Activated naive CD4-positive, alpha-beta T cell treated with anti-CD3 and anti-CD28 coated beads for 36 hours (primary cell): ENCODE data around the gene LIMS1. TPM values are rescaled to one million over a fixed set of nuclear protein-coding genes. Genes with fewer than 3 reads are reported as not detected.

ENCODE experiments used
- CTCF ChIA-PET: fragments of 350-600 bp; sonication (Branson Sonifier 250); formaldehyde crosslinking; loops from one replicate; lab custom pipeline; 2021; ENCODE audit warnings: antibody characterized with exemption; lab: Charles Lee
- DNase-seq: peaks from one replicate; pipeline ENCODE4 v3.0.0-alpha.2; 2020
- H3K27ac Mint-ChIP-seq: one replicate; pipeline ENCODE4 v1.8.0; 2021; ENCODE audit warnings: mild to moderate bottlenecking, mixed read lengths
- H3K27me3 Mint-ChIP-seq: one replicate; pipeline ENCODE4 v1.8.0; 2021; ENCODE audit warnings: low read depth, mixed read lengths
- H3K36me3 Mint-ChIP-seq: one replicate; pipeline ENCODE4 v1.8.0; 2021; ENCODE audit warnings: low read depth, mixed read lengths
- H3K4me1 Mint-ChIP-seq: one replicate; pipeline ENCODE4 v1.8.0; 2021; ENCODE audit warnings: low read depth, mixed read lengths
- H3K4me3 Mint-ChIP-seq: one replicate; pipeline ENCODE4 v1.8.0; 2021; ENCODE audit warnings: mild to moderate bottlenecking, moderate library complexity, mixed read lengths
- H3K9me3 Mint-ChIP-seq: one replicate; pipeline ENCODE4 v1.8.0; 2021; ENCODE audit warnings: mixed read lengths
- intact Hi-C: fragments of 100-400 bp; cut with micrococcal nuclease; formaldehyde crosslinking; loops from one replicate; pipeline ENCODE4 v1.15.1; 2023
- total RNA-seq, 2 experiments: library from RNA; stranded (reverse); gene quantifications; one replicate each; pipeline ENCODE4 v1.2.3, GENCODE V29; 2021

The LIMS1 gene
- total RNA-seq, 2 experiments from 2014 or later: 43.8 to 47.1 TPM

DNA sequence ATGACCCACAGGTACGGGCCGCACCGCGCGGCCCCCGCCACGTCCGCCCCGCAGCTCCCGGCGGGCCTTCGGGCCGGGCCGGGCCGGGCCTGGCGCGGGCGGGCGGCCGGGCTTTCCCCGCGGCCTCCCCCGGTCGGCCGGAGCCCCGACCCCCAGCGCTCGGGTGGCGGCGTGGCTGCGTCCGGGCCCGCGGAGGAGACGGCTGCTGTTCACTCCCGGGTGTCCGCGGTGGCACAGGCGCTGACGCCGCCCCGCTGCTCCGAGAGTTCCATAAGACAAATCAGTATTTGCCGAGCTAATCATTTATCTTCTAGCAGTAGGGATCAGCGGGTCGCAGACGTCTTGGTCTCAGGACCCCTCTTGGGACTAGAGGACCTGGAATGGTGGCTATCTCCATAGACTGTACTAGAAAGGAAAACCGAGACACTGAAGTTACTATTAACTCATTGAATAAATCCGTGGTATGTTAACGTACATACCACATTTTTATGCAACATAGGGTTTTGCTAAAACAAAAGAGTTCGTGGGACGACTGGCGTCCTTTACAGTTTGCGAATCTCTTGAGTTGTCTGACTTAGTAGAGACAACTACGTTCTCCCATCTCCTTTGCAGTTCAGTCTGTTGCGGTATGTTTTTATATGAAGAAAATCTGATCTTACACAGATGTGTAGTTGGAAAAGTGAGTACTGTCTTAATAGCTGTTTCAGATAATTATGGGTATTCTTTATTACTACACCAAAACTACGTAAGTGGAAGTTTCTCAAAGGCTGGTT is 500 bp downstream of the LIMS1 start:
- CTCF ChIA-PET: interaction anchor here (0.6 to 0.9 kb wide), 3 partner anchors 36 to 471 kb away, joined by 3 read pairs; no protein-coding TSS in a partner anchor
- Mint-ChIP-seq H3K27ac (peak overlapping the region; percentile 81), H3K4me1 (peaks cover 31% of the 10 kb centered on the region), H3K4me3 (peak overlapping the region; percentile 96), H3K9me3 (no peaks in the 10 kb centered on the region), H3K36me3 (no peaks in the 10 kb centered on the region), H3K27me3 (no peaks in the 10 kb centered on the region)
- intact Hi-C loops: loop anchor here (1.0 to 10.0 kb wide), 9 partner anchors 42 to 498 kb away; partner anchors contain the start of genes EDAR, GCC2 and RANBP2
- peak; percentile 37 for DNase-seq

GRCh38 chr2:108535357-108535631 is 1.0 kb downstream of the LIMS1 start:
- peak overlapping the region; percentile 89 for H3K4me3 Mint-ChIP-seq
- H3K9me3 Mint-ChIP-seq: no peaks in the 10 kb centered on the region
- H3K27ac Mint-ChIP-seq: no peak overlapping the region
- H3K27me3 Mint-ChIP-seq: no peaks in the 10 kb centered on the region
- peaks cover 28% of the 10 kb centered on the region for H3K4me1 Mint-ChIP-seq
- DNase-seq: no peak
- CTCF ChIA-PET: interaction anchor here (0.9 kb wide), 2 partner anchors 35 to 101 kb away, joined by 3 read pairs; no protein-coding TSS in a partner anchor
- H3K36me3 Mint-ChIP-seq: no peaks in the 10 kb centered on the region
- intact Hi-C loops: loop anchor here (1.0 to 10.0 kb wide), 4 partner anchors 42 to 450 kb away; partner anchors contain the start of gene EDAR

DNA sequence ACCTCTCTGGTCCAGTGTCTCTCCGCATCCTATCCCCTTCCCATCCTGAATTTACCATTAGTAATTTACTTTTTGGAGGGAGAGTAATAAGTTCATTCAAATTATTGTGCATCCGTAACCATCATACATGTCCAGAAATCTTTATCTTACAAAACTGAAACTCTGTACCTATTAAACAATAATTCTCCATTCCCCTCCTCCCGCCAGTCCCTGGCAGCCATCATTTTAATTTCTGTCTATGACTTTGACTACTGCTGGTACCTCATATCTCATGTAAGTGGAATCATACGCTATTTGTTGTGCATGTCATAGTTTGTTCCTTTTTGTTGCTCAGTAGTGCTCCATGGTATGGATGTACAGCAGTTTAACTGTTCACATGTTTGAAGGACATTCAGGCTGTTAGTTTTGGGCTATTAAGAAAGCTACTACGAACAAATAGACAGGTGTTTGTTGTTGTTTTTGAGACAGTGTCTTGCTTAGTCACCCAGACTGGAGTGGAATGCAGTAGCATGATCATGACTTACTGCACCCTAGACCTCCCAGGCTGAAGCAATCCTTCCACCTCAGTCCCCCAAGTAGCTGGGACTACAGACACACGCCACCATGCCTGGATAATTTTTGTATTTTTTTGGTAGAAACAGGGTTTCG is 2.0 kb downstream of the LIMS1 start:
- intact Hi-C loops: loop anchor here (10.0 kb wide), 1 partner anchor 449 kb away; the partner anchor contains the start of gene EDAR
- Mint-ChIP-seq H3K27ac (no peak overlapping the region), H3K36me3 (no peaks in the 10 kb centered on the region), H3K27me3 (no peaks in the 10 kb centered on the region), H3K4me1 (peaks cover 23% of the 10 kb centered on the region), H3K9me3 (no peaks in the 10 kb centered on the region), H3K4me3 (peak overlapping the region; percentile 9)
- CTCF ChIA-PET: interaction anchor here (0.9 kb wide), 1 partner anchor 100 kb away, joined by 3 read pairs; no protein-coding TSS in a partner anchor
- DNase-seq: no peak

GRCh38 chr2:108536911-108537310 is 2.6 kb downstream of the LIMS1 start:
- no peak for DNase-seq
- Mint-ChIP-seq H3K27ac (no peak overlapping the region), H3K4me1 (peaks cover 23% of the 10 kb centered on the region), H3K27me3 (no peaks in the 10 kb centered on the region), H3K4me3 (no peak overlapping the region), H3K9me3 (no peaks in the 10 kb centered on the region), H3K36me3 (no peaks in the 10 kb centered on the region)
- intact Hi-C loops: loop anchor here (10.0 kb wide), 1 partner anchor 448 kb away; the partner anchor contains the start of gene EDAR
- CTCF ChIA-PET: no interaction called here

DNA sequence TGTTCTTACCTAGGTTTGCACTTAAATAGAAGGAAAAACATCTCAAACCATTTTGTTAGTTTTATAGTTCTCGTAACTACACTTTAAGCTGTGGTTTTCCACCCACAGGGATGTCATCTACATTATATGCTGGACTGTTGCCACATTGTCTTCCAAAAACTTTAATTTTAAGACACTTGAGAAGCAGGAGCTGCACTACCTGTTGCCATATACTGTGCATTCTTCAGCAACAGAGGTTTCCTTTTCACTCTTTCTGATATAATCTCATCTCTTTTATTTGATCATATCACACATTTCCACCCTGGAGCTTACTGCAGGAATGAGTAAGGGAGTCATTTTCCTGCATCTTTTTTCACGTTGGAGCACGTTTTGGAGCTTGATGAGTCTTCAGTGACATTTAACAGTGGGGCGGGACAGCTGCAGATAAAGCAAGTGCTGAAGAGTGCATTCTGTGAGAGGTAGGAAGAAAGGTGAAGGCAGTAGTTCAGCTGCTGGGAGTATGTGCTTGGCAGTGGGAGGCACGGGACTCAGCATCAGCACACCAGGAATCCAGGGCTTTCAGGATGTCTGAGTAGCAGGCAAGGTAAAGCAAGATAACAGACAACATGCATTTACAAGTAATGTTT is 3.8 kb downstream of the LIMS1 start:
- Mint-ChIP-seq H3K9me3 (no peaks in the 10 kb centered on the region), H3K4me3 (no peak overlapping the region), H3K36me3 (peaks cover 3% of the 10 kb centered on the region), H3K27ac (no peak overlapping the region), H3K27me3 (no peaks in the 10 kb centered on the region), H3K4me1 (peaks cover 23% of the 10 kb centered on the region)
- CTCF ChIA-PET: no interaction called here
- intact Hi-C loops: loop anchor here (10.0 kb wide), 1 partner anchor 447 kb away; the partner anchor contains the start of gene EDAR
- DNase-seq: no peak

GRCh38 chr2:108541451-108541850 is 7.2 kb downstream of the LIMS1 start:
- H3K27ac Mint-ChIP-seq: no peak overlapping the region
- no peak overlapping the region for H3K4me3 Mint-ChIP-seq
- CTCF ChIA-PET: interaction anchor here (0.6 to 0.9 kb wide), 2 partner anchors 43 to 144 kb away, joined by 3 read pairs; no protein-coding TSS in a partner anchor
- intact Hi-C loops: no loop called here
- H3K9me3 Mint-ChIP-seq: no peaks in the 10 kb centered on the region
- peaks cover 3% of the 10 kb centered on the region for H3K36me3 Mint-ChIP-seq
- H3K4me1 Mint-ChIP-seq: peaks cover 12% of the 10 kb centered on the region
- DNase-seq: no peak
- no peaks in the 10 kb centered on the region for H3K27me3 Mint-ChIP-seq

- Mint-ChIP-seq H3K36me3 (peaks cover 3% of the 10 kb centered on the region), H3K27ac (no peak overlapping the region), H3K4me1 (peaks cover 8% of the 10 kb centered on the region), H3K4me3 (no peak overlapping the region), H3K27me3 (no peaks in the 10 kb centered on the region), H3K9me3 (no peaks in the 10 kb centered on the region)
- intact Hi-C loops: no loop called here
- CTCF ChIA-PET: interaction anchor here (0.9 kb wide), 1 partner anchor 42 kb away, joined by 3 read pairs; no protein-coding TSS in a partner anchor
- DNase-seq: no peak
Observed at GRCh38 chr2:108542071-108542470, 7.8 kb downstream of the LIMS1 start.

- intact Hi-C loops: no loop called here
- no peaks in the 10 kb centered on the region for H3K9me3 Mint-ChIP-seq
- peaks cover 2% of the 10 kb centered on the region for H3K4me1 Mint-ChIP-seq
- no peak for DNase-seq
- peaks cover 1% of the 10 kb centered on the region for H3K36me3 Mint-ChIP-seq
- no peak overlapping the region for H3K27ac Mint-ChIP-seq
- CTCF ChIA-PET: no interaction called here
- H3K4me3 Mint-ChIP-seq: no peak overlapping the region
- no peaks in the 10 kb centered on the region for H3K27me3 Mint-ChIP-seq
Observed at GRCh38 chr2:108547606-108548005, 13.3 kb downstream of the LIMS1 start.

DNA sequence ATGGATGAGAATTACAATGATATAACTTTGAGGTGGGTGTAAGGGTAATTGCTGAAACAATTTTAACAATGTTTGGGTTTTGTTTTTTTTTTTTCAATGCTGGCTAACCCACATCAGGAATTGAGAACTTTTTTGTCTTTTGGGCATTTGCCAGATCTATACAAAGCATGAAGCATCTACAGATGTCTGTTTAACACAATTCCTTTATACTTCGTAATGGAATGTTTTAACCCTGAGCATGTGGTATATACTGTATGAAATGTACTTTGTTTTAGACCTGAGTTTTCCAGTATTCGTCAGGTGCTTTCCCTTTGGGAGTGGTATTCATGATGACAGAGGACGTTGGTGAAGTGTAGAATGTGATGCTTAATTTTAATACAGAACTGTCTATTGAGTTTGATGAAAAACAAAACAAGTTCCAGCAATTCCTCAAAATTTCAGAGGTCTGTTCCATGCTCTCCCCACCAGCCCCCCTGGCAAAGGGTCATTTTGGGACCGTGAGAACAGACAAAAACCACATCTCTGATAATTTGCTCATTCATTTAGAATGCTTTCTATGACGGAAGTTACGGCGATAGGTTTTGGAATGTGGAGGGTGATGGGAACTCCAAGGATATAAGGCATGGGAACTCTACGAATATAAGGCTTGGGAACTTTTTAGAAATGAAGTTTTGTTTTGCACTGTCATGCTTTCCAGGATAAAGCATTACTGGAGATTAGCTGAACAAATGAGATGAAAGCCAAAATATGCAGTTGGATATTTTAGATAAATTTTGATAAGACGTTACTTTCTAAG is 14.1 kb downstream of the LIMS1 start:
- Mint-ChIP-seq H3K4me1 (peaks cover 2% of the 10 kb centered on the region), H3K27me3 (no peaks in the 10 kb centered on the region), H3K27ac (no peak overlapping the region), H3K9me3 (no peaks in the 10 kb centered on the region), H3K4me3 (no peak overlapping the region), H3K36me3 (no peaks in the 10 kb centered on the region)
- intact Hi-C loops: no loop called here
- CTCF ChIA-PET: no interaction called here
- DNase-seq: no peak

GRCh38 chr2:108552566-108552965 is 18.3 kb downstream of the LIMS1 start:
- intact Hi-C loops: no loop called here
- Mint-ChIP-seq H3K27me3 (no peaks in the 10 kb centered on the region), H3K4me1 (no peaks in the 10 kb centered on the region), H3K36me3 (no peaks in the 10 kb centered on the region), H3K9me3 (no peaks in the 10 kb centered on the region), H3K27ac (no peak overlapping the region), H3K4me3 (no peak overlapping the region)
- DNase-seq: no peak
- CTCF ChIA-PET: no interaction called here

- no peaks in the 10 kb centered on the region for H3K36me3 Mint-ChIP-seq
- intact Hi-C loops: no loop called here
- no peak for DNase-seq
- H3K27me3 Mint-ChIP-seq: no peaks in the 10 kb centered on the region
- no peak overlapping the region for H3K4me3 Mint-ChIP-seq
- CTCF ChIA-PET: no interaction called here
- no peaks in the 10 kb centered on the region for H3K4me1 Mint-ChIP-seq
- H3K9me3 Mint-ChIP-seq: no peaks in the 10 kb centered on the region
- no peak overlapping the region for H3K27ac Mint-ChIP-seq
Observed at GRCh38 chr2:108553209-108553919, 19.1 kb downstream of the LIMS1 start.
